NCI-H1092 treated with DMSO at 0.1 percent for 48 hours (cell line): Measurements from ENCODE around the gene KLRD1.
A peak's percentile ranks its signal among the peaks of the same experiment; 100 is the strongest.
"Not testable (repeated sequence)": the region's sequence is repeated elsewhere in the genome, so short reads cannot be mapped to it uniquely, and the experiment has no call there.

Experiments
- DNase-seq: peaks from one replicate; lab custom pipeline; 2025; lab: John Stamatoyannopoulos, UW

Gene KLRD1

DNA sequence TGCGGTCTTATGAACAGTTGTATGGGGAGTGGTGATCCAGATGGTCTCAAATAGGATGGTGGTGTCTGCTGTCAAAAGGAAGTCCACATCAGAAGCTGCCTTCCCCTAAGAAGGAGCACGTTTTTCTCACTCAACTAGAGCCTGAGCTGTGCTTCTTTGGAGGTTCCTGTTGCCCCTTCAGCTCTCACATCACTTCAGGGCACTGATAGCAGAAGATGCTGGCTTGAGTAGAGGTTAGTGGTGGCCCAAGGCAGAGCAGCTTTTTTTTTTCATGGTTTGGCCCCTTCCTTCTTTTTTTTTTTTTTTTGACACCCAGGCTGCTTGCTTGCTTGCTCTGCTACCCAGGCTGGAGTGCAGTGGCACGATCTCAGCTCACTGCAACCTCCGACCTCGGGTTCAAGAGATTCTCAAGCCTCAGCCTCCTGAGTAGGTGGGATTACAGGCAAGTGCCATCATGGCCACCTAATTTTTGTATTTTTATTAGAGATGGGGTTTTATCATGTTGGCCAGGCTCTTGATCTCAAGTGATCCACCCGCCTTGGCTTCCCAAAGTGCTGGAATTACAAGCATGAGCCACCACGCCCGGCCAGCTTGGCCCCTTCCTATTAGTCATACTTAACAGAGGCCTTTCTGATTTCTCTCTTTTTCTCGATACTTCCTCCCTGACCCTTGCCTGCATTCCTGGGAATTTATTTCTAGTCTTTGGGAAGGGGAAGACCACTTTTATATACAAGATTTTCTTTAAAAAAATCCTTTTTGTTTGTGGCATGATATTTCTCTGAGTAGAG lies 31.6 kb downstream of the KLRD1 start:
- DNase-seq, result no peak

- not testable (repeated sequence) for DNase-seq
Measured at GRCh38 chr12:10340946-10341345, 33.3 kb downstream of the KLRD1 start.

- DNase-seq, result no peak
Measured at GRCh38 chr12:10341892-10342509, 34.3 kb downstream of the KLRD1 start.

DNA sequence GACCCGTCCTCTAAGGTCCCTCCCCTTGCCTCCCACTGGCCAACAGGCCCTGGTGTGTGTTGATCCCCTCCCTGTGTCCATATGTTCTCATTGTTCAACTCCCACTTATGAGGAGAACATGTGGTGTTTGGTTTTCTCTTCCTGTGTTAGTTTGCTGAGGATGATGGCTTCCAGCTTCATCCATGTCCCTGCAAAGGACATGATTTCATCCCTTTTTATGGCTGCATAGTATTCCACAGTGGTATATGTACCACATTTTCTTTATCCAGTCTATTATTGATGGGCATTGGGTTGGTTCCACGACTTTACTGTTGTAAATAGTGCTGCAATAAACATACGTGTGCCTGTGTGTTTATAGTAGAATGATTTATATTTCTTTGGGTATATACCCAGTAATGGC lies 43.8 kb downstream of the KLRD1 start:
- not testable (repeated sequence) for DNase-seq

GRCh38 chr12:10354071-10354470 lies 46.4 kb downstream of the KLRD1 start:
- DNase-seq, result peak; percentile 19

DNA sequence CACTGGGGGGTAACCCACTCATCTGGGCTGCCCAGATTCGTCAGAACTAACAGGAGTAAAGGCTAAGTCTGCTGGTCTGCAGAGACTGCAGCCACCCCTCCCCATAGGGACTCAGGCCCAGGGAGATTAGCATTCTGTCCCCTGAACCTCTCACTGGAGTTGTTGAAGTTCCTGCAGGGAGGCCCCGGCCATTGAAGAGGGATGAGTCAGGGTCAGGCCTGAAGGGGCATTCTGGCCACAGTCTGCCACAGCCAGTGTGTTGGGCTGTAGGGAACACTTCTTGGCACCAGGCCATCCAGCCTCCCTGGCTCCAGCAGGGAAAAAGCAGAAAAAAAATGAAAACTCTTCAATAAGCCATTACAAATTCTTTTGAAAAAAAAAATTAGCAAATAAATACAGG lies 46.8 kb downstream of the KLRD1 start:
- no peak for DNase-seq

DNA sequence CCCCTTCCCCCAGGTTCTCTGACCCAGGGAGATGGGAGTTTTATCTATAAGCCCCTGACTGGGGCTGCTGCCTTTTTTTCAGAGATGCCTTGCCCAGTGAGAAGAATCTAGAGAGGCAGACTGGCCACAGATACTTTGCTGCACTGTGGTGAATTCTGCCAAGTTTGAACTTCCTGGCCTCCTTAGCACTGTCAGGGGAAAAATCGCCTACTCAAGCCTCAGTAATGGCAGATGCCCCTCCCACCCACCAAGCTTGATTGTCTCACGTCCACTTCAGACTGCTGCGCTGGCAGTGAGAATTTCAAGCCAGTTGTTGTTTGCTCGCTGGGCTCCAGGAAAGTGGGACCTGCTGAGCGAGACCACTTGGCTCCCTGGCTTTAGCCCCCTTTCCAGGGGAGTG lies 50.5 kb downstream of the KLRD1 start:
- DNase-seq, result peak; percentile 45

DNA sequence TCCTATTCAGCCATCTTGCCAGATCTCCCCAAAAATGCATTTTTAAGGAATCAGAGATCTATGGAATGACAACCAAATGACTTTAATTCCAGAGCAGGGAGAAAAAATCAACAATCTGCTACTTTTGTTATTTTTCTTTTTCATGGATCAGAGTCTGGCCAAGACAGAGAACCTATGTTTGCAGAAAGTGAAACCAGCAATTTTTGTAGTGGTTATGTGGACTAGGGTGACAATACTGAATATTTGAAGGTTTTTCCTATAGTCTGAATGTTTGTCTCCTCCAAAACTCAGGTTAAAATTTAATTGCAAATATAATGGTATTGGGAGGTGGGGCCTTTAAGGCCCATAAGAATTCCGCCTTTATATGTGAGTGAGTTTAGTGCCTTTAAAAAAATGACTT lies 51.3 kb downstream of the KLRD1 start:
- no peak for DNase-seq

DNA sequence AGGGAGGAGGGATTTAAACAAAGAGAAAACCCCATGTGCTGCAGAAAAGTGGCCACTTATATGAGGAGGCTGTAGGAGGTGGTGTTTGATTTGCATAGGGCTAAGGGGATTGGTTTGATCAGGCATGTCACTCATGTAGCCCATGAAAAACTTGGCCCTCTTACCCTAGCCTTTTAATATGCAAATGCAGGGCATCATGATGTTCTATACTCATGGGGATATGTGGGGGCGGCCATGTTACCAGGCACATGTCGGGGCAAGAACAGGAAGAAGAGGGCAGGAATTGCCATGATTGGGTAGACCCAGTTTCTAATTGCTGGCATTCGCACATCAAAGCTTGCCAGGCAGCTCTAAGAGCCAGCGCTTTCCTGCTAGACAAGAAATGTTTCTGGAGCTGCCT lies 53.4 kb downstream of the KLRD1 start:
- DNase-seq, result peak; percentile 34

DNA sequence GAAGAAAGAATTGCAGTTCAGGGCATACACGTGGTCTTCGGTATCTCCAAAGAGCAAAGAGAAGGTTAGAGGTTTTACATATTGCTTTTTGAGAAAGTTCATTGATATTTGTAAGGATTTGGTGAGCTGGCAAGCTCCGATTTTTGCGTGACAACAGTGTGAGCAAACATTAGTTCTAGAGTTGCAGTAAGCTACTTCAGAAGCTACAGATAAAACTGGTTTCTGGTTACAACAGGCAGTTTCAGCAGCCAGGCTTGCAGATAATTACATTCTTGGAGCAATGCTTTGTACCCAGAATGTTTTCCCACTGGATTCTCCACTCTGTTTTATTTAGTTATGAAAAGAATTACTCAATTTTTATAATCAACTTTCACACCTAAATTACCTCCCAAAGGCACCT lies 54.0 kb downstream of the KLRD1 start:
- DNase-seq, result no peak

- peak; percentile 3 for DNase-seq
Measured at GRCh38 chr12:10362325-10362724, 54.7 kb downstream of the KLRD1 start.

DNA sequence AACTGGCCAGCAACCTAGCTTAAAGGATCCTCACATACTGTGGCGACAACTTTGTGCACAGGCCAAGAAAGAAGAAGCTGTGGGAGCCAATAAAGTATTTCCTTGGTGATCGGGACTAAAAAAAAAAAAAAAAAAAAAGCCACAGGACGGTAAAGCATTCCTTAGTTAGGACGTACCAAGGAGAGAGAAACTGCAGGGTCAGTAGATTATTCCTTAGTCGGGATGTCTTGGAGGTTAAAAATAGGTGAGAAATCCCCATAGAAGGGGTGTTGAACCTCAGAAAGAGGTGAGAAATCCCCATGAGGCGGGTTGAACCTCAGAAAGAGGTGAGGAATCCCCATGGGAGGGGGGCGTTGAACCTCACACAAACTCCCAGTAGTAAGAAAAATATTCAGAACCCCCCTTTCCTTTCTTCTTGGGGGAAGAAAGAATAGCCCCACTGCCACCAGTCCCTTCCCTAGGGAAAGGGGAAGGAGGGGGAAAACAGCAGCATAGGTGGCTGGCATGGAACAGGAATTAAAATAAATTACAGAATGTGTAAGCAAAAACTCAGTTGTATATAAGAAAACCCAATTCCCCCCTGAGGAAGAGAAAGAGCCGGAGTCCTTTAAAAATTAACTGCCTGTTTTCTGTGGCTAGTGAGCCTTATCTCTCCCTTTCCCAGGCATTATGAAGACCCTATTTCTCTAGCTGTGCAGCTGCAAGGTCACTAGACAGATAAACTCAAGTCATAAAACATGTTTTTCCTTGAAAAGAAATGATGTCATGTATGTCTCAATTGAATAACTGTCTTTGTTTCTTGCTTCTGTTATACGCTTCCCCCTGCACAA lies 55.4 kb downstream of the KLRD1 start:
- no peak for DNase-seq

GRCh38 chr12:10363658-10363913 lies 55.9 kb downstream of the KLRD1 start:
- DNase-seq, result no peak

GRCh38 chr12:10363914-10364814 lies 56.5 kb downstream of the KLRD1 start:
- peak; percentile 66 for DNase-seq

DNA sequence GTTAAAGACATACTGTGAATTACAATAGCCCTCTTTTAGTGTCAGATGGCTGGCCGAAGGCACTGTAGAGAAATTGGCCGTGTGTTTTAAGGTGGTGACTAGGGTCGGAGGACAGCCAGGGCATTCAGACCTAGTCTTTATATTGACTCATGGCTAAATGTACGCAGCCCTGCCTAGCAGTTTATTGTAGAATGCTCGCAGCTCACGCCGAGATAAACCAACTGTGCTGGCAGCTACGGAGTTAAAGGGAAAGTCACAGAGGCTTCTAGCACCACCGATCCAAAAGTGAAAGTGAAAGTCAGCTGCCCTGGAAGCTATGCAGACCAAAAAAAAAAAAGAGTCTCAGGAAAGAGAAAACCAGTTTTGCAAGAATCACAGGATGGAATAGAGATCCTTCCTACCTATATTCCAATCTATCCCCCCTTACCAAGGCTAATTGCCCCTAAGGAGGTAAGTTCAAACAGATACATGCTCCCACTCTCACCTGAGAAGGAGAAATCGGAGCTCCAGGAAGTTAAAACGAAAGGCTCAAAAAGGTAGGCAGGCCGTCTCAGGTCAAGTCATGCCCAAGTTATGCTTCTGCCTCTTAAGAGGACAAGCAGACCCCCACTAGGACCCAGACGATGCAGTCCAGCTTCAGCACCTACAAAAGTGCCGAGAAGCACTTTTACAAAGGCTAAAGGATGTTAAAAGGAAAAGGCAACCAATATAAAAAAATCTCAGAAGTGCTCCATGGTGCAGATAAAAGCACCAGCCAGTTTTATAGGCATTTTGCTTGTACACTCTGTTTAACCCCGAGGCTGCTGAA lies 57.3 kb downstream of the KLRD1 start:
- peak; percentile 77 for DNase-seq

DNA sequence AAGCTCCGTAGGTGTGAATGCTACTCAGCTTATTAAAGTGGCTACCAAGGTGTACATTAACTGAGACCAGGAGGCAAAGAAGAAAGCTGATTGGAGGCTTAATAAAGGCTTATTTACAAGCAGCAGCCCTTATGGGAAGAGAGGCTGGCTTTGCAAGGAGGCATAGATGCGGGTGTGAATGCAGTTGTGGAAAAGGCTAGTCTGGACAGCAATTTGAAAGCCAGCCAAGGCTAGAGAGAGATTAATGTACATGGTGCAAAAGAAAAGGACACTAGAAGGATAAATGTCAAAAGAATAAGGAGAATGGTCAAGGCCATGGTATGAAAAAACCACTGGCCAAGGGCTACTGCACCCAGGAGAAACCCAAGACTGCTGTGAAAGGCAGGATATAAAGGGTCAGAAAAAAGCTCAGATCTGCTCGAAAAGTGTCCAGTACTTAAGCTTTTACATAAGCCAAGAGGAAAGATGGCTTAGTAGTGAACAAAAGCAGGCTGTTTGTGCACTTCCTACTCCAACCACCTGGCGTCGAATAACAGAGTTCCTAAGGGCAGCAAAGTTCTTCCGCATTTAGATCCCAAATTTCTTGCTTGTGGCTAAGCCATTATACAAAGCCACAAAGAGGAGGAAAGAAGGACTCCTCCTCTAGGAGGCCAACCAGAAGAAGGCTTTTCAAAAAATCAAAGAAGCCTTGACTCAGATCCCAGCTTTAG lies 58.2 kb downstream of the KLRD1 start:
- peak; percentile 56 for DNase-seq

DNA sequence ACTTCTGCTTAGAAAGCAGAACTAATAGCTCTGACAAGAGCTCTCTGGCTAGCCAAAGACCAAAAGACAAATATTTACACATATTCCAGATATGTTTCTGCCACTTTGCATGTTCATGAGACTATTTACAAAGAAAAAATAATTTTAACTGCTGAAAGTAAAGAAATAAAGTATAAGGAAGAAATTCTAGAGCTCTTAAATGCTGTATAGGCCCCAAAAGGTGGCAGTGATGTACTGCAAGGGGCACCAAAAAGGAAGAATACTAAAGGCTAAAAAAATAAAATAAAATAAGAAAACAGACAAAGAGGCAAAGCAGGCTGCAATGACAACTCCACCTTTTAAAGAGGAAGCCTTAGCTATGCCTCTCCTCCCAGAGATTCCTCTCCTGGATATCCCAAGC lies 59.2 kb downstream of the KLRD1 start:
- peak; percentile 78 for DNase-seq

GRCh38 chr12:10367714-10368113 lies 60.0 kb downstream of the KLRD1 start:
- DNase-seq, result not testable (repeated sequence)

GRCh38 chr12:10368206-10369171 lies 60.8 kb downstream of the KLRD1 start:
- no peak for DNase-seq
